CD4-positive, alpha-beta memory T cell (primary cell): Measurements from ENCODE around the gene ZNF446. TPM values are rescaled to one million over a fixed set of nuclear protein-coding genes. Genes with fewer than 3 reads are reported as not detected.
"Not testable (repeated sequence)": the region's sequence is repeated elsewhere in the genome, so short reads cannot be mapped to it uniquely, and the experiment has no call there.

ENCODE experiments used
- CTCF ChIA-PET: fragments of 350-600 bp; sonication (Branson Sonifier 250); formaldehyde crosslinking; loops from one replicate; lab custom pipeline; 2021; ENCODE audit warnings: inconsistent platforms; ENCODE audit not compliant: partially characterized antibody; lab: Charles Lee
- POLR2A ChIA-PET: fragments of 350-600 bp; sonication (Branson Sonifier 250); formaldehyde crosslinking; loops from one replicate; lab custom pipeline; 2021; ENCODE audit not compliant: partially characterized antibody; lab: Charles Lee
- DNase-seq, 5 donors: peaks; one replicate each; pipeline versions ENCODE4 v3.0.0 to v3.0.0-alpha.2; 2020 to 2022; ENCODE audit warnings: mixed read lengths in 1 of 5
- H3K27ac ChIP-seq: one replicate; pipeline ENCODE4 v1.7.0; 2013; ENCODE audit warnings: low read depth, low read length
- H3K27me3 ChIP-seq: 2 replicates; pipeline ENCODE4 v1.7.0; 2013; ENCODE audit warnings: mild to moderate bottlenecking, low read length, moderate library complexity; ENCODE audit not compliant: insufficient read depth
- H3K36me3 ChIP-seq: 2 replicates; pipeline ENCODE4 v1.7.0; 2013; ENCODE audit warnings: mild to moderate bottlenecking, low read length, moderate library complexity; ENCODE audit not compliant: insufficient read depth
- H3K4me1 ChIP-seq: 2 replicates; pipeline ENCODE4 v1.7.0; 2013; ENCODE audit warnings: mild to moderate bottlenecking, low read length, moderate library complexity; ENCODE audit not compliant: insufficient read depth
- H3K4me3 ChIP-seq, 2 donors: one replicate each; pipeline ENCODE4 v1.7.0; 2013; ENCODE audit warnings: low read length in 2 of 2, mild to moderate bottlenecking in 1 of 2
- H3K9me3 ChIP-seq, 2 donors: one replicate each; pipeline ENCODE4 v1.7.0; 2013; ENCODE audit warnings: low read length in 2 of 2, control low read depth in 1 of 2; ENCODE audit not compliant: control insufficient read depth in 1 of 2
- H3K27ac Mint-ChIP-seq, 7 donors: one replicate each; pipeline ENCODE4 v1.8.0; 2020 to 2021; ENCODE audit warnings: mixed read lengths in 7 of 7, mild to moderate bottlenecking in 6 of 7, inconsistent platforms in 3 of 7, moderate library complexity in 3 of 7
- H3K27me3 Mint-ChIP-seq, 2 donors: one replicate each; pipeline ENCODE4 v1.8.0; 2020 to 2021; ENCODE audit warnings: mixed read lengths in 2 of 2
- H3K36me3 Mint-ChIP-seq, 2 donors: one replicate each; pipeline ENCODE4 v1.8.0; 2020 to 2021; ENCODE audit warnings: mixed read lengths in 2 of 2, inconsistent platforms in 1 of 2, mild to moderate bottlenecking in 1 of 2
- H3K4me1 Mint-ChIP-seq, 4 donors: one replicate each; pipeline ENCODE4 v1.8.0; 2020 to 2021; ENCODE audit warnings: mixed read lengths in 4 of 4, mild to moderate bottlenecking in 1 of 4
- H3K4me3 Mint-ChIP-seq, 8 donors: one replicate each; pipeline ENCODE4 v1.8.0; 2020 to 2021; ENCODE audit warnings: mixed read lengths in 8 of 8, mild to moderate bottlenecking in 7 of 8, moderate library complexity in 6 of 8, inconsistent platforms in 3 of 8
- H3K9me3 Mint-ChIP-seq, 8 donors: one replicate each; pipeline ENCODE4 v1.8.0; 2020 to 2021; ENCODE audit warnings: mixed read lengths in 8 of 8, mild to moderate bottlenecking in 5 of 8, inconsistent platforms in 3 of 8, moderate library complexity in 1 of 8
- intact Hi-C: fragments of 100-400 bp; cut with micrococcal nuclease; formaldehyde crosslinking; loops from one replicate; pipeline ENCODE4 v1.15.1; 2023
- polyA plus RNA-seq, 2 donors: library from polyadenylated mRNA; unstranded; fragments of 300-500 nt; fragmentation: Illumina TruSeq; gene quantifications; one replicate each; pipeline ENCODE4 v1.2.3, GENCODE V29; 2021
- total RNA-seq, 2 experiments: library from RNA; stranded (reverse); gene quantifications; one replicate each; pipeline ENCODE4 v1.2.3, GENCODE V29; 2021

ZNF446 gene
- total and polyA plus RNA-seq, 4 experiments from 2014 or later: 1.4 to 19.5 (median 10.9) TPM

GRCh38 chr19:58469241-58470013, 6.7 kb upstream of the ZNF446 start:
- intact Hi-C loops: no loop called here
- peaks cover 20% of the 10 kb centered on the region for H3K4me1 ChIP-seq
- H3K27ac Mint-ChIP-seq: peak overlapping the region in 2 of 7 donors; percentile 80 to 83
- CTCF ChIA-PET: no interaction called here
- no peak overlapping the region for H3K27ac ChIP-seq
- H3K4me1 Mint-ChIP-seq: peaks cover 13 to 39% (median 22%) of the 10 kb centered on the region in 4 donors
- H3K9me3 Mint-ChIP-seq: no peaks in the 10 kb centered on the region
- DNase-seq: no peak
- H3K27me3 Mint-ChIP-seq: no peaks in the 10 kb centered on the region
- H3K4me3 ChIP-seq: no peak overlapping the region
- peaks cover 4 to 26% of the 10 kb centered on the region in 2 donors for H3K36me3 Mint-ChIP-seq
- H3K4me3 Mint-ChIP-seq: peak overlapping the region in 4 of 8 donors; percentile 2 to 91 (median 66)
- H3K27me3 ChIP-seq: no peaks in the 10 kb centered on the region
- POLR2A ChIA-PET: interaction anchor here (1.5 kb wide), 1 partner anchor 61 kb away, joined by 3 read pairs; the partner anchor contains the start of gene ZNF584
- peaks cover 8% of the 10 kb centered on the region for H3K36me3 ChIP-seq
- no peaks in the 10 kb centered on the region for H3K9me3 ChIP-seq

GRCh38 chr19:58470837-58471543, 5.2 kb upstream of the ZNF446 start:
- H3K9me3 ChIP-seq, POLR2A ChIA-PET, H3K36me3 ChIP-seq, H3K27me3 ChIP-seq, H3K9me3 Mint-ChIP-seq, H3K4me3 ChIP-seq, intact Hi-C loops, DNase-seq, H3K27me3 Mint-ChIP-seq, H3K27ac ChIP-seq, CTCF ChIA-PET: not testable (repeated sequence)
- H3K4me3 Mint-ChIP-seq: peak overlapping the region in 1 of 8 donors; percentile 61
- peaks cover 28% of the 10 kb centered on the region for H3K4me1 ChIP-seq
- peaks cover 17 to 49% (median 33%) of the 10 kb centered on the region in 4 donors for H3K4me1 Mint-ChIP-seq
- peaks cover 4 to 30% of the 10 kb centered on the region in 2 donors for H3K36me3 Mint-ChIP-seq
- peak overlapping the region in 3 of 7 donors; percentile 8 to 54 (median 36) for H3K27ac Mint-ChIP-seq

- Mint-ChIP-seq H3K27ac (peak overlapping the region in 1 of 7 donors; percentile 15), H3K27me3 (no peaks in the 10 kb centered on the region), H3K4me3 (peak overlapping the region in 1 of 8 donors; percentile 36), H3K9me3 (no peaks in the 10 kb centered on the region), H3K4me1 (peaks cover 16 to 47% (median 32%) of the 10 kb centered on the region in 4 donors), H3K36me3 (peaks cover 4 to 30% of the 10 kb centered on the region in 2 donors)
- Histone ChIP-seq H3K27me3 (no peaks in the 10 kb centered on the region), H3K27ac (no peak overlapping the region), H3K4me3 (no peak overlapping the region), H3K9me3 (no peaks in the 10 kb centered on the region), H3K4me1 (peaks cover 28% of the 10 kb centered on the region), H3K36me3 (peaks cover 8% of the 10 kb centered on the region)
- CTCF ChIA-PET: no interaction called here
- POLR2A ChIA-PET: no interaction called here
- intact Hi-C loops: no loop called here
- no peak for DNase-seq
These were observed 4.4 kb upstream of the ZNF446 start for GRCh38 chr19:58471736-58472135.

GRCh38 chr19:58473775-58474174, 2.4 kb upstream of the ZNF446 start:
- intact Hi-C loops: loop anchor here (2.0 kb wide), 1 partner anchor 291 kb away; the partner anchor contains the start of gene ZNF274
- no peaks in the 10 kb centered on the region for H3K9me3 ChIP-seq
- H3K27me3 ChIP-seq: no peaks in the 10 kb centered on the region
- ChIA-PET POLR2A (no interaction called here), CTCF (no interaction called here)
- no peak overlapping the region for H3K27ac ChIP-seq
- no peak for DNase-seq
- Mint-ChIP-seq H3K36me3 (peaks cover 4 to 21% of the 10 kb centered on the region in 2 donors), H3K9me3 (no peaks in the 10 kb centered on the region), H3K4me3 (peak overlapping the region in 3 of 8 donors; percentile 26 to 43 (median 36)), H3K27ac (peak overlapping the region in 6 of 7 donors; percentile 75 to 100 (median 94)), H3K4me1 (peaks cover 10 to 38% (median 20%) of the 10 kb centered on the region in 4 donors), H3K27me3 (no peaks in the 10 kb centered on the region)
- peaks cover 8% of the 10 kb centered on the region for H3K36me3 ChIP-seq
- peaks cover 17% of the 10 kb centered on the region for H3K4me1 ChIP-seq
- H3K4me3 ChIP-seq: no peak overlapping the region

GRCh38 chr19:58474291-58474996, 1.7 kb upstream of the ZNF446 start:
- Histone ChIP-seq H3K36me3 (peaks cover 8% of the 10 kb centered on the region), H3K4me1 (peaks cover 17% of the 10 kb centered on the region), H3K27ac (peak overlapping the region; percentile 90), H3K4me3 (no peak overlapping the region), H3K27me3 (no peaks in the 10 kb centered on the region), H3K9me3 (no peaks in the 10 kb centered on the region)
- Mint-ChIP-seq H3K9me3 (no peaks in the 10 kb centered on the region), H3K27me3 (no peaks in the 10 kb centered on the region), H3K36me3 (peaks cover 4 to 26% of the 10 kb centered on the region in 2 donors), H3K4me1 (peaks cover 9 to 33% (median 19%) of the 10 kb centered on the region in 4 donors), H3K4me3 (peak overlapping the region in 6 of 8 donors; percentile 20 to 92 (median 46)), H3K27ac (peak overlapping the region; percentile 75 to 100 (median 99))
- intact Hi-C loops: loop anchor here (2.0 kb wide), 1 partner anchor 292 kb away; the partner anchor contains the start of gene ZNF274
- DNase-seq: no peak
- POLR2A ChIA-PET: interaction anchor here (1.4 to 2.0 kb wide), 5 partner anchors 8 to 81 kb away, joined by 3 to 8 read pairs (median 6); partner anchors contain the start of genes CHMP2A, ZNF132, ZNF324 and ZNF324B
- CTCF ChIA-PET: no interaction called here

GRCh38 chr19:58474997-58475713, 997 bp upstream of the ZNF446 start:
- H3K4me1 ChIP-seq: peaks cover 17% of the 10 kb centered on the region
- H3K9me3 ChIP-seq: no peaks in the 10 kb centered on the region
- POLR2A ChIA-PET: interaction anchor here (0.6 to 2.0 kb wide), 13 partner anchors 8 to 292 kb away, joined by 3 to 11 read pairs (median 5); partner anchors contain the start of genes CHMP2A, RPS5, TRIM28 and ZBTB45
- intact Hi-C loops: loop anchor here (1.0 to 5.0 kb wide), 8 partner anchors 9 to 292 kb away; partner anchors contain the start of genes ZBTB45, ZNF274, ZNF324B and ZNF544
- peak overlapping the region; percentile 90 for H3K27ac ChIP-seq
- Mint-ChIP-seq H3K27me3 (no peaks in the 10 kb centered on the region), H3K4me3 (peak overlapping the region; percentile 91 to 98 (median 96)), H3K4me1 (peaks cover 9 to 33% (median 19%) of the 10 kb centered on the region in 4 donors), H3K36me3 (peaks cover 4 to 24% of the 10 kb centered on the region in 2 donors), H3K27ac (peak overlapping the region; percentile 97 to 100 (median 99)), H3K9me3 (no peaks in the 10 kb centered on the region)
- peak overlapping the region; percentile 69 to 94 for H3K4me3 ChIP-seq
- H3K36me3 ChIP-seq: peaks cover 8% of the 10 kb centered on the region
- DNase-seq: no peak
- CTCF ChIA-PET: interaction anchor here (1.0 to 1.8 kb wide), 2 partner anchors 45 to 106 kb away, joined by 3 to 6 read pairs; no protein-coding TSS in a partner anchor
- no peaks in the 10 kb centered on the region for H3K27me3 ChIP-seq
